Adipocyte (in vitro differentiated cells): ENCODE data around the gene ADAMTS1.
"Not testable (repeated sequence)": the region's sequence is repeated elsewhere in the genome, so short reads cannot be mapped to it uniquely, and the experiment has no call there.

Experiments
- DNase-seq: peaks from one replicate; pipeline ENCODE4 v3.0.0-alpha.2; 2015; ENCODE audit warnings: low read depth
- H3K27me3 ChIP-seq: replicated peaks from 2 replicates; pipeline ENCODE4 v1.7.0; 2013; ENCODE audit warnings: mild to moderate bottlenecking, low read length, moderate library complexity; ENCODE audit not compliant: control insufficient read depth, insufficient read depth
- H3K36me3 ChIP-seq: 2 replicates; pipeline ENCODE4 v1.7.0; 2013; ENCODE audit warnings: low read length, mild to moderate bottlenecking, moderate library complexity; ENCODE audit not compliant: control insufficient read depth, insufficient read depth, severe bottlenecking
- H3K4me1 ChIP-seq: 2 replicates; pipeline ENCODE4 v1.7.0; 2013; ENCODE audit warnings: mild to moderate bottlenecking, low read length, moderate library complexity; ENCODE audit not compliant: control insufficient read depth, insufficient read depth
- H3K4me3 ChIP-seq: 2 replicates; pipeline ENCODE4 v1.7.0; 2013; ENCODE audit warnings: mild to moderate bottlenecking, low read length, moderate library complexity
- H3K9ac ChIP-seq: 2 replicates; pipeline ENCODE4 v1.7.0; 2013; ENCODE audit warnings: mild to moderate bottlenecking, low read length, moderate library complexity
- H3K9me3 ChIP-seq: 2 replicates; pipeline ENCODE4 v1.7.0; 2013; ENCODE audit warnings: mild to moderate bottlenecking, low read length, moderate library complexity; ENCODE audit not compliant: control insufficient read depth

ADAMTS1 gene

GRCh38 chr21:26856871-26857350 lies 11.7 kb upstream of the ADAMTS1 start:
- H3K9ac ChIP-seq, H3K4me1 ChIP-seq, DNase-seq, H3K27me3 ChIP-seq, H3K36me3 ChIP-seq, H3K4me3 ChIP-seq, H3K9me3 ChIP-seq: not testable (repeated sequence)

GRCh38 chr21:26854695-26855094 lies 9.5 kb upstream of the ADAMTS1 start:
- not testable (repeated sequence) for H3K36me3 ChIP-seq, H3K4me3 ChIP-seq, H3K9ac ChIP-seq, DNase-seq, H3K27me3 ChIP-seq, H3K4me1 ChIP-seq, H3K9me3 ChIP-seq

GRCh38 chr21:26852423-26852822 lies 7.2 kb upstream of the ADAMTS1 start:
- no peaks in the 10 kb centered on the region for H3K4me1 ChIP-seq
- H3K4me3 ChIP-seq: no peak overlapping the region
- H3K9ac ChIP-seq: no peak overlapping the region
- H3K27me3 ChIP-seq: no peaks in the 10 kb centered on the region
- no peaks in the 10 kb centered on the region for H3K9me3 ChIP-seq
- no peak for DNase-seq
- H3K36me3 ChIP-seq: no peaks in the 10 kb centered on the region

- Histone ChIP-seq H3K4me3 (no peak overlapping the region), H3K9ac (no peak overlapping the region), H3K36me3 (no peaks in the 10 kb centered on the region), H3K9me3 (no peaks in the 10 kb centered on the region), H3K4me1 (no peaks in the 10 kb centered on the region), H3K27me3 (no peaks in the 10 kb centered on the region)
- no peak for DNase-seq
These were observed 6.1 kb upstream of the ADAMTS1 start for GRCh38 chr21:26851109-26851944.

- peak overlapping the region; percentile 58 for H3K4me3 ChIP-seq
- peak overlapping the region; percentile 62 for H3K9ac ChIP-seq
- H3K4me1 ChIP-seq: no peaks in the 10 kb centered on the region
- no peaks in the 10 kb centered on the region for H3K36me3 ChIP-seq
- H3K27me3 ChIP-seq: no peaks in the 10 kb centered on the region
- DNase-seq: peak; percentile 76
- no peaks in the 10 kb centered on the region for H3K9me3 ChIP-seq
These were observed 5.0 kb upstream of the ADAMTS1 start for GRCh38 chr21:26850116-26850643.

- Histone ChIP-seq H3K27me3 (no peaks in the 10 kb centered on the region), H3K4me3 (peak overlapping the region; percentile 58), H3K36me3 (no peaks in the 10 kb centered on the region), H3K4me1 (no peaks in the 10 kb centered on the region), H3K9me3 (no peaks in the 10 kb centered on the region), H3K9ac (peak overlapping the region; percentile 62)
- peak; percentile 90 for DNase-seq
These were observed 4.4 kb upstream of the ADAMTS1 start for GRCh38 chr21:26849428-26850115.

- H3K4me3 ChIP-seq: no peak overlapping the region
- no peaks in the 10 kb centered on the region for H3K27me3 ChIP-seq
- H3K36me3 ChIP-seq: no peaks in the 10 kb centered on the region
- H3K9me3 ChIP-seq: no peaks in the 10 kb centered on the region
- no peaks in the 10 kb centered on the region for H3K4me1 ChIP-seq
- H3K9ac ChIP-seq: no peak overlapping the region
- DNase-seq: no peak
These were observed 2.7 kb upstream of the ADAMTS1 start for GRCh38 chr21:26847921-26848320.

- peak overlapping the region; percentile 95 for H3K4me3 ChIP-seq
- peaks cover 6% of the 10 kb centered on the region for H3K4me1 ChIP-seq
- peaks cover 5% of the 10 kb centered on the region for H3K36me3 ChIP-seq
- DNase-seq: no peak
- H3K9ac ChIP-seq: peak overlapping the region; percentile 94
- H3K9me3 ChIP-seq: no peaks in the 10 kb centered on the region
- no peaks in the 10 kb centered on the region for H3K27me3 ChIP-seq
These were observed 1.8 kb upstream of the ADAMTS1 start for GRCh38 chr21:26847002-26847401.

GRCh38 chr21:26846036-26846931 lies 1.1 kb upstream of the ADAMTS1 start:
- DNase-seq: peak; percentile 92

GRCh38 chr21:26845759-26846035 lies 488 bp upstream of the ADAMTS1 start:
- no peak for DNase-seq
- Histone ChIP-seq H3K9ac (peak overlapping the region; percentile 94), H3K9me3 (no peaks in the 10 kb centered on the region), H3K4me1 (peaks cover 16% of the 10 kb centered on the region), H3K4me3 (peak overlapping the region; percentile 95), H3K27me3 (no peaks in the 10 kb centered on the region), H3K36me3 (peaks cover 18% of the 10 kb centered on the region)

More at GRCh38 chr21:26846036-26846931, 1.1 kb upstream of the ADAMTS1 start:
- Histone ChIP-seq H3K36me3 (peaks cover 12% of the 10 kb centered on the region), H3K9ac (peak overlapping the region; percentile 94), H3K4me3 (peak overlapping the region; percentile 95), H3K4me1 (peaks cover 12% of the 10 kb centered on the region), H3K9me3 (no peaks in the 10 kb centered on the region), H3K27me3 (no peaks in the 10 kb centered on the region)
